Erythroblast (primary cell): ENCODE measurements around the gene ATF5.

ENCODE experiments used
- GATA1 ChIP-seq: IDR thresholded peaks from 2 replicates; pipeline ENCODE4 v1.6.1; 2011; ENCODE audit warnings: low read depth, mild to moderate bottlenecking, control low read depth, low read length, moderate library complexity
- POLR2A ChIP-seq: IDR thresholded peaks from 2 replicates; pipeline ENCODE4 v1.6.1; 2011; ENCODE audit warnings: mild to moderate bottlenecking, low read length

DNA sequence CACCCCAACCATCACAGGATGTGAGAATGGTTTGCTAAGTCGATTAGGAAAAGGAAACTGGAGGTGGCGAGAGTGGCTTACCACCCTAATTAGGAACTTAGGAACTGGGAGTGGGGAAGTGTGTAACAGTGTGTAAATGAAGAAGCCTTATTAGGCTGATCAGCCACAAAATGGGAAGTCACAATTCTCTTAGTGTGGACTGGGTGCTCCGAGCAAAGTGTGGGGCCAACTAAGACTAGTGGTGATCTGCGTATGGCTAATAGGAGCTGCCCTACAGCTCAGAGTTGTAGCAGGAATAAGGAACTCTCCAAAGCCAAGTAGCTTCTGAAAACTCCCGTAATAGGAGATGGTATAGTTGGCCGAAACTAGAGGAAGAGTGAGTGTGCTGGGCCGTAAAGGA is 24.4 kb downstream of the ATF5 start:
- no peak for TF ChIP-seq POLR2A
- no peak for TF ChIP-seq GATA1
